G401.6 (cell line): Measurements from ENCODE around the gene CARD8.

Experiments
- FAIRE-seq: peaks from 2 replicates; lab custom pipeline; 2012; peaks lifted over from hg19 to GRCh38; lab: Jason Lieb, UNC

Gene CARD8

DNA sequence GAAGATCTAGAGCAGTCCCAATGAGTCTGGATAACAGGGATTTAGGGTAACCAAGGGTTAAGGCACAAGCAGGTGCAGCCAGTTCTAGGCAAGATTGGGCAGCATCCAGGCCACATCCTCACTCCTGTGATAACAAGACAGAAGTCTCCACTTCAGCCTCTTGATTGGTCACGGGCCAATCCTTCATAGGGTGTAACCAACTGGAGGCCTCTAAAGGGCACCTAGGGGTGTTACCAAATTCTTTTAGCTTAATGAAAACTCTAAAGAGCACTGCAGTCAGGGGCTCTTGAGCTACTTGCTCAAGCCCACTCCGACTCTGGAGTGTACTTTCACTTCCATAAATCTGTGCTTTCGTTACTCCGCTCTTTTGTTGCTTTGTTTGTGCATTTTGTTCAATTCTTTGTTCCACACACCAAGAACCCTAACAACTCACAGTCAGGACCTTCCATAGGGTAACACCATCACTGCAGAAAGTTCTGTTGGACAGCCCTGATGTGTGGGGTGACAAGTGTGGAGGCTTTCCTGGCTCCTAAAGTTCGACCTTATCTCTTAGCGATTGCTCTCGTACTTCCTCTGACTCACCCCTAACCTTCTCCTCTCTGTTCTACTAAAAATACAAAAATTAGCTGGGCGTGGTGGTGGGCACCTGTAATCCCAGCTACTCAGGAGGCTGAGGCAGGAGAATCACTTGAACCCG, 49.2 kb downstream of the CARD8 start:
- no peak for FAIRE-seq

DNA sequence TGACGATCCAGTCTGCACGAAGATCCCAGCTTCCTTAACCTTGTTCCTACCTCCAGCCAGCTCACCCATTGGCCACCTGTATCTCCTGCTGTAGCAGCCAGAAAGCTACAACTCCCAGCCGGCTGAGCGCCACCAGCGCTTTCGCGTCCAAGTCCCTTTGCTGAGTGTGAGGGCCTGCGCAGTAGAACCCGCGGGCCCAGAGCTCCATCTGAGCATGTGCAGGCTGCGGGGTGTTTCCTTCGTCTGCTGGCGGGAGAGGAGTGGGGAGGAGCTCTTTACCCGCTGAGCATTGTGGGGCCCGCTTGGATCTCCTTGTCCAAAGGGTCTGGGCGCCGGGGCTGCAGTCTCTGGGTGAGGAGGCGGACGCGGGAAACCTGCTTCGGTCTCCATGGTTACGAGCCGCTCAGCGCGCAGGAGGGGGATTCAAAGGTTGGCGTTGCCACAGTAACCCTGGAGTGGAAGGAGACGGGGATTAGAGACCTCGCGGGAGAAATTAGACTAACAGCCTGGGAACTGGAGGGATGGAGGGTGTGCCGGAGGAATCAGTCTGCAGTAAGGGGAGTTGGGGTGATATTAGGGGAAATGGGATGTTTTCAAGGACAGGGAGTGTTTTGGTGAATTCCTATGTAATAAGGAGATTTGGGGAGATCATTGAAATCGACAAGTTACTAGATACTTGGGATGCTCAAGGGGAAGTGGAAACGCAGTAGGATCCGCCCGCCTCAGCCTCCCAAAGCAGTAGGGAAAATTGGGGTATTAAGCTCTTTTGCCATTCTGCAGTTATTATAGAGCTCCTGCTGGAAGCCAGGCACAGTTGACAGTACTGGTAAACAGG, 51.7 kb downstream of the CARD8 start:
- peak; percentile 98 for FAIRE-seq

DNA sequence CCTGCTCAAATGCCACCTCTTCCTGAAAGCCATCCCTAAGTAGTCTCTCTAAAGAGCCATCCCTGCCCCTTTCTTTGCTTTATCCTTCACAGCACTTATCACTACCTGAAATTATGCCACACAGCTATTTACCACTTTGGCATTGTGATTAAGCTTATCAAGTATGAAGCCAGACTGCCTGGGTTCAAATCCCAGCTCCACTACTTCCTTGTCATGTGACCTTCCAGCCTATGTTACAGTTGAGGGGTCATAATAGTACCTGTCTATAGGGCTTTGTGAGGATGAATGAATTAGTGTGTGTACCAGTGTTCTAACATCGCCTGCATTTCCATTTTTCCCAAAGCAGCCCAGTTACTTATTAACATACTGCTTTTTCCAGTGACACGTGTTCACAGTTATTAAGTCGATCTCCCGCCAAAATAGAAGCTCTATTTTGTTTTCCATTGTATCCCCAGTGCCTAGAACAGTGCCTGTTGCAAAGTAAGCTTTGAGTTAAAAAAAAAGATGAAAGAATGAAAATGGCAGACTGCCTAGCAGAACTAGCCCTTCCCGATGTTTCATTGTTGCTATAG, 52.4 kb downstream of the CARD8 start:
- FAIRE-seq, result no peak

DNA sequence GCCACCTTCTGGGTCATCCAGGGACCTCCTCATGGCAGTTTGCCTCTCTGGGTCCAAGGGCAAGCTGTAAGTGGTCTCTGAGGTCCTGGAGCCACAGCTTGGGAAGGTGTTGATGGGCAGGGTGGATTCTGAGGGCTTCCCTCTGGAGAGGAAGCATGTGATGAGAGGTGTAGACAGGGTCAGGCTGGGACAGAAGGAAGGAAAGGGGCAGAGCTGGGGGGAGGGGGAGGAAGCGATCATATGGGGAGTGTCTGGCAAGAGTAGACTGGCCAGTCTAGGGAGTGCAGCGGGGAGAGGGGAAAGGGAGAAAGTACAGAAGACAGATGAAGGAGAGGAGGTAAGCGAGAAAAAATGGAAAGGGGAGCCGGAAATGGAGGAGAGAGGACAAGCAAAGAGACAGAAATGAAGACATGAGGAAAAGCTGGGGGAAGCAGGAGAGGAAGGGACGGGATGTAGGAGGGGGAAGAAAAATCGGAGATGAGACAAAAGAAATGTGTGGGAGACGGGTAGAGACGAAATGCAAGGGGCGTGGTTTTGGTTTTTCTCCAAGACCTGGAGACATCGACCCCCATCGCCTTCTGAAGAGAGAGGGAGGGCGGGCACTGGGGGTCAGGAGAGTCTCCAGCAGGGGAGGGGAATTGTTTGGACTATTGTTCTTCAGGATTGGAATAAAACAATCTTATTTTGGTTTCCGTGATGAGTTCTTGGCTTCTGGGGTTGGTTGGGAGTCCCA, 58.6 kb downstream of the CARD8 start:
- no peak for FAIRE-seq

DNA sequence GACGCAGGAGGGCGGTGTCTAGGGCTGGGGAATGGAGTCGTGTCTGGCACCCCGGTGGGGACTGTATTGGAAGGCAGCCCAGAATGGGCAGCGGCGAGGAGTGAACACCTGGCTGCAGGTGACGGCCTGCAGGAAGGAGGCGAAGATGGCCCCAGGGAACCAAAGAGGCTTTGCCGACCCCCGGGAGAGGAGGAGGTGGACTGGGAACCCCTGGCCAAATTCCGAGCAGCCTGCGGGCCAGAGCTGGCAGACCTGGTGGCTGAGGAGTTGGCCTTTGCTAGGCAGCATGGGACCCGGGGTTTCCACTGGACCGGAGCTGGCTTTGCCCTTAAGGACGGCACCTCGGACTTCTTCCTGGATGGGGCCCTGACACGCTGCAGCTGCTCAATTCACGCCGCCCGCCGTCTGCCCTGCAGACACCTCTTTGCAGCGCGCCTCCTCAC, 59.4 kb downstream of the CARD8 start:
- FAIRE-seq, result no peak

DNA sequence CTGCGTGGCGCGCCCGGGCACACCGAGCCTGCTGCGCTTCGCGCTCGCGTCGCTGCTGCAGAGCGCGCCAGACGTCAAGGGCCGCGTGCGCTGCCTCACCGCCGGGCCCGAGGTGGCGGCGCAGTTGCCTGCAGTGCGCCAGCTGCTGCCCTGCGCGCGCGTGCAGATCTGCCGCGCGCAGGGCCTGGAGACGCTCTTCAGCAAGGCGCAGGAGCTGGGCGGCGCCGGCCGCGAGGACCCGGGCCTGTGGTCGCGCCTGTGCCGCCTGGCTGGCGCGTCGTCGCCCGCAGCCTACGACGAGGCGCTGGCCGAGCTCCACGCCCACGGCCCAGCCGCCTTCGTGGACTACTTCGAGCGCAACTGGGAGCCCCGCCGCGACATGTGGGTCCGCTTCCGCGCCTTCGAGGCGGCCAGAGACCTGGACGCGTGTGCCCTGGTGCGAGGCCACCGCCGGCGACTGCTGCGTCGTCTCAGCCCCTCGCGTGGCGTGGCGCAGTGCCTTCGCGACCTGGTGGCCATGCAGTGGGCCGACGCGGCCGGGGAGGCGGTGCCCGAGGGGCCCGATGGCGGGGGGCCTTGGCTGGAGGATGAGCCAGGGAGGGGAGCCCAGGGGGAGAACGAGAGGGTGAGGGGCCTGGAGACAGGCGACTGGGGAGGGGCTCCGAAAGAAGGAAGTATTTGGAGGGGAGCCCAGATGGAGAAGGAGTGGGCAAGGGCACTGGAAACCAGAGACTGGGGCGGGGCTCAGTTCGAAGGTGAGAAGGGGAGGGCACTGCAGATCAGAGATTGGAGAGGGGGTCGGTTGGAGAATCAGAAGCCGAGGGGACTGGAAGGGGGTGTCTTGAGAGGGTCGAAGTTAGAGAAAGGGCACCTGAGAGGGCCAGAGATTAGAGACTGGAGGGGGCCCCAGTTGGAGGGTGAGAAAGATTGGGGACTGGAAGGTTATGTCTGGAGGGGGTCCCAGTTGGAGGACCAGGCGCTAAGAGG, 60.6 kb downstream of the CARD8 start:
- no peak for FAIRE-seq

DNA sequence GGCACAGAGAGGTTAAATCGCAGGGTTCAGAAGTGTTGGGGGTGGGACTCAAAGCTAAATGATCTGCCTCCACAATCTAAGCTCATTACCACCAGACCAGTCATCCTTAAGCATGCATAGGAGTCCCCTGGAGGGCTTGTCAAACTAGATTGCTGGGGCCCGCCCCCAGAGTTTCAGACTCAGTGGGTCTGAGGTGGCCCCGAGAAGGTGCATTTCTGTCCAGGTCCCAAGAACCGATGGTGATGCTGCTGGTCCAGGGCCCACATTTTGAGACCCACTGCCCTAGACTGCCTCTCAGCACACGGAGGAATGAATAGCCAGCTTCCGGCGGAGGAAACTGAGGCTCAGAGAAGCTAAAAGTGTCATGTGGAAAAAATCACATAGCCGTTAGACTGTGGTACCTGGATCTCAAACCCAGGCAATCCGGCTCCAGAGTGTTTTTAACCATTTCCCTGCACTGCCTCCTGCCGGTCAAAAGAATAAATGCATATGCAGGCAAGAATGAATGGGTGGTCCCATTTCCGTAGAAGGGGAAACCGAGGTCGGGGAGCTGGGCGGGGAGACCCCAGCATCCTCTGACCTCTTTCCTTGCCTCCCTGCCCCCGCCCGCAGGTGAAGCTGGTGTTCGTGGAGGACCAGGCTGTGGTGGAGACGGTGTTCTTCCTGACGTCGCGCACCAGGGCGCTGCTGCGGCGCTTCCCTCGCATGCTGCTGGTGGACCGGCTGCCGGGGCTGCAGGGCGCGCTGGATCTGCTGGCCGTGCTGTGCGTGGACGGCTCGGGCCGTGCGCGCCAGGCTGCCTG, 61.5 kb downstream of the CARD8 start:
- no peak for FAIRE-seq

DNA sequence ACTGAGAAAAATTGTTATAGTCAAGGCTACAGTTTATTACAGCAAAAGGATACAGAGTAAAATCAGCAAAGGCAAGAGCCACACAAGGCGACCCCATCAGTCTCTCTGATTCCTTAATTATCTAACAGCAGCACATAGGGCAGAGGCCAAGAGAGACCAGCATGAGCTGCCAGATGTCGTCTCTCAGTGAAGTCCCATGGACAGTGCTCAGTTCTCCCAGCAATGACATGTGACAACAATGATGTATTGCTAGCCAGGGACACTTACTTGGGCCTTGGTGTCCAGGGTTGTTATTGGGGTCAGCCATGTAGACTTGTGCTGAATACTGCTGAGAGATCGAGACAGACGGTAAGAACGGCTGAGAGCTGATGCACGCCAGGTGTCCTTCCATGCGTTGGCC, 63.0 kb downstream of the CARD8 start:
- FAIRE-seq, result no peak

DNA sequence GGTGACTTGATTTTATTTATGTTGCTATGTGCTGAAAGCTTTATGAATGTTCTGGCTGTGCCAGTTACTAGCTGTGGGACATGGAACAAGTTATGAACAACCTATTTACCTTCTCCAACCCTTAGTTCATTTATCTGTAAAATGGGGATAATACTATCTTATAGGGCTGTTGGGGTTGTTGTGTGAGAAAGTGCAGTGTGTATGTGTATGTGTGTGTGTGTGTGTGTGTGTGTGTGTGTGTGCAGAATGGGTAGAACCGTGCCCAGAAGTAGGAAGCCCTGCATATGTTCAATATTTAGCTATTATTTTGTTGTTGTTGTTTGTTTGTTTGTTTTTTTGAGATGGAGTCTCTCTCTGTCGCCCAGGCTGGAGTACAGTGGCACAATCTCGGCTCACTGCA, 64.8 kb downstream of the CARD8 start:
- FAIRE-seq, result no peak

DNA sequence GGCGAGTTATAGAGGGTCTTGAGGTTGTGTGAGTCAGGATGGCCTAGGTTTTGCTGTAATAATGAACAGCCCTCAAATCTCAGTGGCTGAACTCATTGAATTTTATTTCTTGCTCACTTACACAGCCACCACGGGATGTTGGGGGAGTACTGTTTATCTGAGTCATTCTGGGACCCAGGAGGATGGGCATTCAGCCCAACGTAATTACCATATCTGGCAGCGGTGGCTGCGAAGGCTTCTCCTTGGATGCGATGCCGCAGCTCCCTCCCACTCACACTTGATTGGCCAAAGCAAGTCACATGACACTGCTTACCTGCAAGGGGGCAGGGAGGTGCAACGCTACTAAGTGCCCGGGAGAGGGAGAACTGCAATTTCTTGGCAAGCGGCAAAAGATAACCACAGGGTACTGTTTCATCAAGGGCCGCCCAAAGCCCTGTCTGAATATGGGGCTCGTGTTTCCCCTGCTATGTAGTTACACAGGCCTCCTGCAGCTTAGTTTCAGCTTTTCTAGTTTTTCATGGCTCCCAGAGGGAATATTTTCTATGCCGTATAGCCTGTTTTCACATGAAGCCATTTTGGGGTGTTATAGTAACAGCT, 65.3 kb downstream of the CARD8 start:
- no peak for FAIRE-seq

DNA sequence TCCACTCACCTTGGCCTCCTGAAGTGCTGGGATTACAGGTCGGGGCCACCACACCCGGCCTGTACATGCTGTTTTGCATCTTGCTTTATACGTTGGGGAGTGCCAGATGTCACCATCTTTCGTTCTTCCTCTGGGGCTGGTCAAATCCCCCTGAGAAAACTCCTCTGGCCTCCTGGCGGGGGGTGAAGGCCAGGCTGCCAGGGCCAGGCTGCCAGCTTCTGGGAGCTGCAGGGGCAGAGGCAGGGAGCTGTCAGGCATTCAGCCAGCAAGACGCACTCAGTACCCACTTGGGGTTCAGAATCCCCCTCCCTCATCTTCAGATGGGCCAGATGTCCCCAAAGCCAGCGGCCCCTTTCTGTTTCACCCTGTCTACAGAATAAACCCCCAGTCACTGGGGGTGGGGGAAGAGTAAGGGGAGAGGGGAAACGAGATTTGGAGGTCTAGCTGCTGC, 69.1 kb downstream of the CARD8 start:
- FAIRE-seq, result no peak

DNA sequence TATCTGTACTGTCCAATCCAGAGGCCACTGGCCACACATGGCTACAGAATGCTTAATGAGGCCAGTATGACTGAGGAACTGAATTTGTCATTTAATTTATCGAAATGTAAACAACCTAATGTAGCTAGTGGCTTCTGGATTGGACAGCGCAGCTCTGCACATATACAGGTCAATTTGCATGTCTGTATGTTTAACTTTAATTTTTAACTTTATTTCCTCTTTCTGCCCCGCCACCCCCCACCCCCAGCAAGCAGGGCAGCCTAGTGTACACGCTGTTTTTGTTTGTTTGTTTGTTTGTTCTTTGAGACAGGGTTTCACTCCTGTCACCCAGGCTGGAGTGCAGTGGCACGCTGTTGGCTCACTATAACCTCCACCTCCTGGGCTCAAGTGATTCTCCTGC, 69.7 kb downstream of the CARD8 start:
- FAIRE-seq, result no peak

DNA sequence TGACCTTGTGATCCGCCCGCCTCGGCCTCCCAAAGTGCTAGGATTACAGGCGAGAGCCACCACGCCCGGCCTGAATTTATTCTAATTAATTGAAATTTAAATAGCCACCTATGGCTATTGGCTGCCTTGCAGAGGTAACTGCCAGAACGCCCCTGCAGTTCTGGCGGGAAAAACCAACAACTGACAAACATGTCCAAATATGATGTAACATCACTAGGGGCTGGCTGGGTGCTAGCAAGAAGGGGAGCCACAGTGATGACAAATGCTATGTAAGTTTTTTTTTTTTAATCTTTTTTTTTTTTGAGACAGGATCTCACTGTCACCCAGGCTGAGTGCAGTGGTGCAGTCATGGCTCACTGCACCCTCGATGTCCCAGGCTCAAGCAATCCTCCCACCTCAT, 72.4 kb downstream of the CARD8 start:
- no peak for FAIRE-seq

DNA sequence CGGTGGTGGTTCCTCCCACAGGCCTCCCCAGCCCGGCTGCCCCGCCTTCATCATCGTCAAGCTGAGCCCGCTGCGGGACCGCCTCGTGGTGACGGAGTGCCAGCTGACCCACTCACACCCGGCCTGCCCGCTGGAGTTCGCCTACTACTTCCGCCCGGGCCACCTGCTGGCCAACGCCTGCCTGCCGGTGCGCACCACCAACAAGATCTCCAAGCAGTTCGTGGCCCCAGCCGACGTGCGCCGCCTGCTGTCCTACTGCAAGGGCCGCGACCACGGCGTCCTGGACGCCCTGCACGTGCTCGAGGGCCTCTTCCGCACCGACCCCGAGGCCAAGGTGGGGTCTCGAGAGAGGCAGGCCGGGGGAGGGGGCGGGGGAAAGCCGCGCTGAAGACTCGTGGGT, 73.3 kb downstream of the CARD8 start:
- FAIRE-seq, result no peak

DNA sequence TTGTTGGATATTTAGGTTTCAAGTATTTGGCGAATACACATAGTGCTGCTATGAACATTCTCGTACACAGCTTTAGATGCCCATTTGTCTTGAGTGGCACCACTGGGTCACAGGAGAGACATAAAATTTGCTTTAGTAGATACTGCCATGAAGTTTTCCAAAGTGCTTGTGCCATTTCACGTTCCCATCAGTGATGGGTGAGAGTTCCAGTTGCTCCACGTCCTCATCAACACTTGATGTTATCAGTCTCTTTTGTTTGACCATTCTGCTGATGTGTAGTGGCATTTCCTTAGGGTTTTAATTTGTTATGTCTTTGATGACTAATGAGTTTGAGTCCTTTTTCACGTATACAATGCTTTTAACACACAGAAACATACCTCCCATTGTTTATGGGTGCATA, 74.2 kb downstream of the CARD8 start:
- no peak for FAIRE-seq

DNA sequence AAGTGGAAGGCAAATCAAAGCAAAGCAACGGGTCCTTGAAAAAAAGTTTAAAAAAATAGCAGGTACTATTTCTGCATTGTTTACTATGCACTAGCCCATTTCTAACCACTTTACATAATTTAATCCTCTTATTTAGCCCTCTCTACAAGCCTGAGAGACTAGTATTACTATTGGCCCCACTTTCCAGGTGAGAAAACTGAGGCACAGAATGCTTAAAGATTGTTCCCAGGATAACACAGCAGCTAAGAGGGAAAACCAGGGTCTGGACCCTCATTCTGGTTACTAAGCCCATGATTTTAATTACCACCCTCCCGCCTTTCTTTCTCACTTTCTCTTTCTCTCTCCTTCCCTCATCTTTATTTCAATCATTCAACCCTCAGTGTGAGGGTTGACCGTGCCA, 79.5 kb downstream of the CARD8 start:
- FAIRE-seq, result no peak

DNA sequence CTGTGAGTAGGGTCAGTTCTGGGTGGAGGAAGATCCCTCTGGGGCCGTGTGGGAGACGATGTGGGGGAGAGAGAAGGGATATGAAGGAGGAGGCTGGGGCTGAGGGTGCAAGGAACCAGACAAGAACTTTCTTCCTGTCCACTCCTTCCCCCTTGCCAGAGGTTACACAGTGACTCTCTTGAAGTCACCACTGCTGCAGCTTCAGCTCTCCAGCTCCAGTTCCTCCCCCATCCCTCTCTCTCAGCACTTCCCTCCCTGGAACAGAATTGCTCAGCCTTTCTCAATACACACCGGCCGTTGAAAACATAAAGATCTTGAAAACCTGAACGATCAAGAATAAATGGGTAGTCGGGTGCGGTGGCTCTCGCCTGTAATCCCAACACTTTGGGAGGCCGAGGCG, 80.1 kb downstream of the CARD8 start:
- no peak for FAIRE-seq

DNA sequence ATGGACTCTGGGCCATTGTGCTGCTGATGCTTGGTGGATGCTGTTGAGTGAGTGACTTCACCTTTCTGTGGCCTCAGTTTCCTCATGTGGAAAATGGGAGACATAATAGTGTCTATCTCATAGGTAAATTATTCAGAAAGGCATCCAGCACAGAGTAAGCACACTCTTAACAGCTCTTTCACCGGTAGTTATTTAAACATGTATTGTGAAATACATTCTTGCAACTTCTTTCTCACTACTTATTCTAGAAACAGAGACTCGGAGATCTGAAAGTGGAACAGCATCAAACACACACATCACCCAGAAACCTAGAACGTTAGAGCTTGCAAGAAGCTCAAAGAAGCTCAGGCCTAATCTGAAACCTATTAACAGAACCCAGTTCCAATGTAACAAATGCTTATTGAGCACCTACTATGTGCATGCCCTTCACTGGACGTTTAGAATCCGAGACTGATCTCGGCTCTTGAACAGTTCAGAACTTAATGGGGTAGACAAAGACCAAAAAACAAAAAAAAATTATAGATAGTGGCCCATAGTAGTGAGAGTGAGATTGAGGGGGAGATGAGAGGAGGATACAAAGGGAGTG, 81.2 kb downstream of the CARD8 start:
- no peak for FAIRE-seq

DNA sequence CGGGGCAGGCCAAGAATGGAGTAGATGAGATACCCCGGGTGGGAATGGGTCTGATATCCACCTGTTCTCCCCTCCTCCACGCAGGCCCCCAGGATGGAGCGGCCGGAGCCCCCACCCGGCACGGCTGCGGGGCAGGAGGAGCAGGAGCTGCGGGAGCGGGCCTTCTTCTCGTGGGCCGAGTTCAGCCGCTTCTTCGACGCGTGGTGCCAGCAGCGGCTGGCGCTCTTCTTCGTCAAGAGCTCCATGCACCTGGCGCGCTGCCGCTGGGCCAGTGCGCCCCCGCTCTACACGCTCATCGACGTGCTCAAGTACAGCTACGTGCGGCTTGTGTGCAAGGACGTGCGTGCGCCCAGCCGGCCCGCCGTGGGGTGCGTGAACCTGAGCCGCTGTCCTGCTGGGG, 84.0 kb downstream of the CARD8 start:
- no peak for FAIRE-seq

DNA sequence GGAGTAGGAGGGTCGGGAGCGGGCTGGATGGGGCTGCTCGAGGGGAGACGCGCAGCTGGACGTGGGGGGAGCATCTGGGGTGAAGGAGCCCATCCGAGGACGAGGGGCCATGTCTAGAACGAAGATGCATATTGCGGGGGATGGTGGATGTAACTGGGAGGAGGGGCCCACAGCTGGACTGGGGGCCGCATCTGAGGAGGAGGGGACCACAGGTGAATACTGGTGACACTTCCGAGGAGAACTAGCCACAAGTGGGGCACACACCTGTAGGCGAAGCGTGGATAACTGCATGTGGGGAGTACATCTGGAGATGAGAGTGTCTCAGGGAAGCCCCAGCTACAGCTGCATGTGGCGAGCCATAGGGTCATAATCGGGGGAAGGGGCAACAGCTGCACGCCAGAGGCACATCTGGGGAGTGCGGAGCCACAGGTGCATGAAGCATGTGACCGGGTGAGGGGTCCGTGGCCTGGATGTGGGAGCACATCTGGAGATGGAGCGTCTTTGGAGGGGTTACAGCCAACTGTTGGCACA, 84.8 kb downstream of the CARD8 start:
- FAIRE-seq, result no peak
